Adipose tissue (tissue), 3 donors: ENCODE results near the gene NPC1. TPM values are rescaled to one million over a fixed set of nuclear protein-coding genes. Genes with fewer than 3 reads are reported as not detected.

ENCODE experiments used
- H3K27ac ChIP-seq: one replicate; pipeline ENCODE4 v1.5.1; 2013; ENCODE audit warnings: low read depth, low read length
- WGBS, 3 donors: extraction: QIAGEN DNeasy Blood & Tissue Kit; methylation state at CpG; one replicate each; pipeline ENCODE4 v1.1.7; 2013; 5-methylcytosine and 5-hydroxymethylcytosine counted together
- polyA plus RNA-seq, 3 donors: library from polyadenylated mRNA; stranded (reverse); fragments of 200-250 nt; gene quantifications; one replicate each; pipeline ENCODE4 v1.2.3, GENCODE V29; 2013
- donor health status: healthy with polysubstance abuse.
- donor health status: Bipolar disorder and iron deficiency.
- donor health status: healthy.

Gene NPC1
- polyA plus RNA-seq = 10 to 100 TPM; 10.9 to 28.3 (median 12.3) TPM

GRCh38 chr18:23586249-23587196, at the start of gene NPC1:
TSS of gene NPC1 (minus strand) at chr18:23586506. CDS start at chr18:23586343, 163 bp downstream.
- peak within 1 kb of the TSS; percentile 93 for H3K27ac ChIP-seq
- 0 to 1% (median 0%) methylated on average over 83 to 95 of the region's 95 CpGs for WGBS, 3 donors

- H3K27ac ChIP-seq = no peak overlapping the region
- WGBS, 3 donors = 83 to 87% (median 85%) methylated on average over 3 of the region's 3 CpGs
Measured at GRCh38 chr18:23636071-23636399, 49.7 kb upstream of the NPC1 start.

GRCh38 chr18:23635283-23636070, 49.2 kb upstream of the NPC1 start:
- 76 to 85% (median 84%) methylated on average over 6 of the region's 6 CpGs for WGBS, 3 donors
- no peak overlapping the region for H3K27ac ChIP-seq

GRCh38 chr18:23634692-23635091, 48.4 kb upstream of the NPC1 start:
- H3K27ac ChIP-seq = no peak overlapping the region
- 31 to 82% (median 41%) methylated on average over 3 of the region's 3 CpGs for WGBS, 3 donors

GRCh38 chr18:23632615-23633014, 46.3 kb upstream of the NPC1 start:
- 82 to 91% (median 88%) methylated on average over 1 of the region's 1 CpG for WGBS, 3 donors
- H3K27ac ChIP-seq = no peak overlapping the region

GRCh38 chr18:23631746-23632145, 45.4 kb upstream of the NPC1 start:
- WGBS, 3 donors = 36 to 61% (median 60%) methylated on average over 11 of the region's 11 CpGs

GRCh38 chr18:23631312-23631711, 45.0 kb upstream of the NPC1 start:
- H3K27ac ChIP-seq = no peak overlapping the region
- whole genome bisulfite sequencing, 3 donors = 91 to 95% (median 94%) methylated on average over 5 of the region's 5 CpGs

More at GRCh38 chr18:23631746-23632145, 45.4 kb upstream of the NPC1 start:
- H3K27ac ChIP-seq = no peak overlapping the region

GRCh38 chr18:23629444-23629946, 43.2 kb upstream of the NPC1 start:
- no peak overlapping the region for H3K27ac ChIP-seq
- 38 to 96% (median 87%) methylated on average over 4 of the region's 4 CpGs for WGBS, 3 donors

- no peak overlapping the region for H3K27ac ChIP-seq
Measured at GRCh38 chr18:23627970-23628369, 41.7 kb upstream of the NPC1 start.

- 48 to 70% (median 69%) methylated on average over 3 of the region's 3 CpGs for WGBS, 3 donors
- no peak overlapping the region for H3K27ac ChIP-seq
Measured at GRCh38 chr18:23627321-23627720, 41.0 kb upstream of the NPC1 start.

- no peak overlapping the region for H3K27ac ChIP-seq
Measured at GRCh38 chr18:23626451-23627279, 40.4 kb upstream of the NPC1 start.

GRCh38 chr18:23623040-23623439, 36.7 kb upstream of the NPC1 start:
- H3K27ac ChIP-seq = no peak overlapping the region
- WGBS, 3 donors = 88 to 97% (median 96%) methylated on average over 3 of the region's 3 CpGs

More at GRCh38 chr18:23626451-23627279, 40.4 kb upstream of the NPC1 start:
- 55 to 65% (median 59%) methylated on average over 4 of the region's 4 CpGs for WGBS, 3 donors

- no peak overlapping the region for H3K27ac ChIP-seq
- 2 to 8% (median 4%) methylated on average over 40 to 41 of the region's 41 CpGs for WGBS, 3 donors
Measured at GRCh38 chr18:23619388-23619881, 33.1 kb upstream of the NPC1 start.

- 25 to 34% (median 33%) methylated on average over 18 of the region's 18 CpGs for WGBS, 3 donors
Measured at GRCh38 chr18:23618862-23619387, 32.6 kb upstream of the NPC1 start.

GRCh38 chr18:23617412-23618014, 31.2 kb upstream of the NPC1 start:
- 58 to 81% (median 79%) methylated on average over 4 of the region's 4 CpGs for WGBS, 3 donors
- no peak overlapping the region for H3K27ac ChIP-seq

More at GRCh38 chr18:23618862-23619387, 32.6 kb upstream of the NPC1 start:
- no peak overlapping the region for H3K27ac ChIP-seq

GRCh38 chr18:23616258-23616657, 30.0 kb upstream of the NPC1 start:
- 71 to 94% (median 76%) methylated on average over 2 of the region's 2 CpGs for WGBS, 3 donors
- H3K27ac ChIP-seq = no peak overlapping the region

- 66 to 87% (median 83%) methylated on average over 3 of the region's 3 CpGs for whole genome bisulfite sequencing, 3 donors
- no peak overlapping the region for H3K27ac ChIP-seq
Measured at GRCh38 chr18:23614891-23615290, 28.6 kb upstream of the NPC1 start.
